ENCODE results near the gene TAF1C. TPM values are rescaled to one million over a fixed set of nuclear protein-coding genes. Genes with fewer than 3 reads are reported as not detected.
A peak's percentile ranks its signal among the peaks of the same experiment; 100 is the strongest.

The TAF1C gene
- total and polyA plus RNA-seq, 2 experiments from 2014 or later, result 37.2 to 57.4 TPM

GRCh38 chr16:84143784-84144199 lies 43.1 kb downstream of the TAF1C start:
- Histone ChIP-seq H3K9me2 (ENCODE audit: insufficient read depth) (no peaks in the 10 kb centered on the region), H3K4me1 (ENCODE audit: insufficient read depth) (peaks cover 21% of the 10 kb centered on the region), H3K4me3 (peak overlapping the region; percentile 100), H3K4me2 (peak overlapping the region; percentile 97), H3F3A (replicated peaks; ENCODE audit: low read depth) (peaks cover 6% of the 10 kb centered on the region; the same call in 1 of the 2 replicates), H3K27me3 (ENCODE audit: insufficient read depth) (peaks cover 12% of the 10 kb centered on the region; the same call in 1 of the 2 replicates), H3K27ac (ENCODE audit: low read depth) (0 out of 2 replicates have a peak overlapping the region, but pooled peaks have one; percentile 69), H4K20me1 (replicated peaks; ENCODE audit: insufficient read depth) (peaks cover 20% of the 10 kb centered on the region; the same call in 1 of the 2 replicates), H3K79me2 (replicated peaks; ENCODE audit: insufficient read depth) (peaks cover 53% of the 10 kb centered on the region), H3K36me3 (ENCODE audit: insufficient read depth) (no peaks in the 10 kb centered on the region), H2AFZ (peak overlapping the region; percentile 93; the same call in 1 of the 2 replicates)
- Mint-ChIP-seq H3K27ac (peak overlapping the region; percentile 88; the same call in 1 of the 2 replicates), H3K4me1 (peaks cover 23% of the 10 kb centered on the region), H3K9me3 (no peaks in the 10 kb centered on the region), H3K4me3 (peak overlapping the region; percentile 97), H3K27me3 (ENCODE audit: insufficient read depth, low read depth, poor library complexity) (peaks cover 23% of the 10 kb centered on the region), H3K36me3 (ENCODE audit: low read depth) (peaks cover 6% of the 10 kb centered on the region)
- no peak for ATAC-seq
- DNase-seq (ENCODE audit: low spot score), result peak; percentile 62
- TF ChIP-seq EZH2phosphoT487 (IDR thresholded peaks at IDR 0.05; ENCODE audit: unreplicated experiment), result no peak
- no peak for TF ChIP-seq NANOG (IDR thresholded peaks at IDR 0.05; ENCODE audit: borderline replicate concordance)
- TF ChIP-seq JUNB (IDR thresholded peaks at IDR 0.05; ENCODE audit: unreplicated experiment), result no peak
- TF ChIP-seq, protein P1, sequence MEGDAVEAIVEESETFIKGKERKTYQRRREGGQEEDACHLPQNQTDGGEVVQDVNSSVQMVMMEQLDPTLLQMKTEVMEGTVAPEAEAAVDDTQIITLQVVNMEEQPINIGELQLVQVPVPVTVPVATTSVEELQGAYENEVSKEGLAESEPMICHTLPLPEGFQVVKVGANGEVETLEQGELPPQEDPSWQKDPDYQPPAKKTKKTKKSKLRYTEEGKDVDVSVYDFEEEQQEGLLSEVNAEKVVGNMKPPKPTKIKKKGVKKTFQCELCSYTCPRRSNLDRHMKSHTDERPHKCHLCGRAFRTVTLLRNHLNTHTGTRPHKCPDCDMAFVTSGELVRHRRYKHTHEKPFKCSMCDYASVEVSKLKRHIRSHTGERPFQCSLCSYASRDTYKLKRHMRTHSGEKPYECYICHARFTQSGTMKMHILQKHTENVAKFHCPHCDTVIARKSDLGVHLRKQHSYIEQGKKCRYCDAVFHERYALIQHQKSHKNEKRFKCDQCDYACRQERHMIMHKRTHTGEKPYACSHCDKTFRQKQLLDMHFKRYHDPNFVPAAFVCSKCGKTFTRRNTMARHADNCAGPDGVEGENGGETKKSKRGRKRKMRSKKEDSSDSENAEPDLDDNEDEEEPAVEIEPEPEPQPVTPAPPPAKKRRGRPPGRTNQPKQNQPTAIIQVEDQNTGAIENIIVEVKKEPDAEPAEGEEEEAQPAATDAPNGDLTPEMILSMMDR (conservative IDR thresholded peaks at IDR 0.05; ENCODE audit: low read depth in 2 of 2), result no peak
- TF ChIP-seq POLR2AphosphoS5 (IDR thresholded peaks at IDR 0.05; ENCODE audit: low read depth), result no peak
- TF ChIP-seq ZNF114 (CRISPR knock-in tag; IDR thresholded peaks at IDR 0.05), result no peak
- no peak for TF ChIP-seq EZH2 (IDR thresholded peaks at IDR 0.05; ENCODE audit: low read depth, unreplicated experiment)

DNA sequence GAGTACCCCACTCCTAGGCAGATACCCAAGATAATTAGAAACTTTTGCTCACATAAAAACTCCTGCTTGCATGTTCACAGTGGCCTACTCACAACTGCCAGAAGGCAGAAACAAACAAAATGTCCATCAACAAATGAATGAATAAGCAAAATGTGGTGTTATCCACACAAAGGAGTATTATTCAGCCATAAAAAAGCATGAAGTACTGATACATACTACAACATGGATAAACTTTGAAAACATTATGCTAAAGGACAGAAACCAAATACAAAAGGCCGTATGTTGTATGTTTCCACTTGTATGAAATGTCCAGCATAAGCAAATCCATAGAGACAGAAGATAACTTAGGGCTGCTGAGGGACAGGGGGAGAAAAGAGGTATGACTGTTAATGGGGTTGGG lies 43.8 kb downstream of the TAF1C start:
- H3K4me3 ChIP-seq, result no peak overlapping the region
- peaks cover 6% of the 10 kb centered on the region; the same call in 1 of the 2 replicates for H3F3A ChIP-seq (replicated peaks; ENCODE audit: low read depth)

More for the DNA sequence above, 43.8 kb downstream of the TAF1C start:
- DNase-seq (ENCODE audit: low spot score) (no peak), ATAC-seq (no peak)
- TF ChIP-seq NANOG (IDR thresholded peaks at IDR 0.05; ENCODE audit: borderline replicate concordance) (no peak), EZH2 (IDR thresholded peaks at IDR 0.05; ENCODE audit: low read depth, unreplicated experiment) (no peak), JUNB (IDR thresholded peaks at IDR 0.05; ENCODE audit: unreplicated experiment) (no peak), EZH2phosphoT487 (IDR thresholded peaks at IDR 0.05; ENCODE audit: unreplicated experiment) (no peak), ZNF331 (CRISPR knock-in tag; IDR thresholded peaks at IDR 0.05; ENCODE audit: low read depth) (no peak), ZNF114 (CRISPR knock-in tag; IDR thresholded peaks at IDR 0.05) (no peak), CREB1 (CRISPR knock-in tag; IDR thresholded peaks at IDR 0.05; ENCODE audit: low read depth) (no peak), ZNF462 (CRISPR knock-in tag; IDR thresholded peaks at IDR 0.05) (no peak), POLR2AphosphoS5 (IDR thresholded peaks at IDR 0.05; ENCODE audit: low read depth) (no peak), STAT1 (IDR thresholded peaks at IDR 0.05; ENCODE audit: unreplicated experiment) (no peak)
- Histone ChIP-seq H4K20me1 (replicated peaks; ENCODE audit: insufficient read depth) (peaks cover 20% of the 10 kb centered on the region; the same call in 1 of the 2 replicates), H3K27me3 (ENCODE audit: insufficient read depth) (peaks cover 12% of the 10 kb centered on the region; the same call in 1 of the 2 replicates), H3K27ac (ENCODE audit: low read depth) (no peak overlapping the region), H3K79me2 (replicated peaks; ENCODE audit: insufficient read depth) (peaks cover 60% of the 10 kb centered on the region), H3K9me2 (ENCODE audit: insufficient read depth) (no peaks in the 10 kb centered on the region), H3K4me1 (ENCODE audit: insufficient read depth) (peaks cover 28% of the 10 kb centered on the region), H2AFZ (no peak overlapping the region), H3K4me2 (peak overlapping the region; percentile 97; the same call in 1 of the 2 replicates), H3K36me3 (ENCODE audit: insufficient read depth) (no peaks in the 10 kb centered on the region)
- Mint-ChIP-seq H3K4me3 (peak overlapping the region; percentile 97; the same call in 2 of the 3 replicates), H3K4me1 (peaks cover 28% of the 10 kb centered on the region), H3K27me3 (ENCODE audit: insufficient read depth, low read depth, poor library complexity) (peaks cover 23% of the 10 kb centered on the region), H3K36me3 (ENCODE audit: low read depth) (peaks cover 6% of the 10 kb centered on the region), H3K27ac (no peak overlapping the region), H3K9me3 (no peaks in the 10 kb centered on the region)

All from GM23338 (cell line).